H1 (cell line): ENCODE results near the gene TSEN54. TPM values are rescaled to one million over a fixed set of nuclear protein-coding genes. Genes with fewer than 3 reads are reported as not detected.

Experiments
- HDAC6 ChIP-seq: IDR thresholded peaks from one replicate; pipeline ENCODE4 v1.7.1; 2012; ENCODE audit warnings: low read depth, mild to moderate bottlenecking, inconsistent platforms, low read length, moderate library complexity
- TEAD4 ChIP-seq: IDR thresholded peaks from 2 replicates; pipeline ENCODE4 v1.6.1; 2012; ENCODE audit warnings: low read depth, low read length, inconsistent platforms, mixed read lengths
- polyA plus RNA-seq, 7 experiments: library from polyadenylated mRNA; depleted of rRNA in 3 of 7; stranded (reverse) in 5 of 7; unstranded in 2 of 7; fragments of >200 nt in 5 of 7; fragments of 200-250 nt in 2 of 7; gene quantifications; 1 replicate in 5 of 7; 2 replicates in 1 of 7; 4 replicates in 1 of 7; pipeline versions ENCODE4 v1.2.1 to v1.2.3, GENCODE V29; 2011 to 2013; ENCODE audit warnings: missing spikeins in 2 of 7, mixed read lengths in 2 of 7
- total RNA-seq: library from RNA; stranded (reverse); fragmentation: NEBNext Ultra II Directional; extraction: Animal tissue kit (Norgen Biotek cat#: 25700); gene quantifications from 2 replicates; pipeline ENCODE4 v1.2.1, GENCODE V29; 2021

Gene TSEN54
- total and polyA plus RNA-seq, 2 of the 8 experiments (the other 6 are each of a cell fraction or from before 2014, with no cell fraction given): 43.6 to 60.3 TPM

- TF ChIP-seq HDAC6: no peak
- no peak for TF ChIP-seq TEAD4
- TF ChIP-seq, all 59 proteins: peak for 0
These were observed 20.3 kb upstream of the TSEN54 start (continued) for GRCh38 chr17:75496005-75496404.
